Stimulated activated CD4-positive, alpha-beta T cell treated with anti-CD3 and anti-CD28 coated beads, Interleukin-4, amount 100 ng/mL, for 48 hours (primary cell): Measurements from ENCODE around the gene RMRP.

Experiments
- DNase-seq, 2 donors: peaks; one replicate each; pipeline ENCODE4 v3.0.0-alpha.2; 2020; ENCODE audit warnings: low read depth in 2 of 2

The RMRP gene

DNA sequence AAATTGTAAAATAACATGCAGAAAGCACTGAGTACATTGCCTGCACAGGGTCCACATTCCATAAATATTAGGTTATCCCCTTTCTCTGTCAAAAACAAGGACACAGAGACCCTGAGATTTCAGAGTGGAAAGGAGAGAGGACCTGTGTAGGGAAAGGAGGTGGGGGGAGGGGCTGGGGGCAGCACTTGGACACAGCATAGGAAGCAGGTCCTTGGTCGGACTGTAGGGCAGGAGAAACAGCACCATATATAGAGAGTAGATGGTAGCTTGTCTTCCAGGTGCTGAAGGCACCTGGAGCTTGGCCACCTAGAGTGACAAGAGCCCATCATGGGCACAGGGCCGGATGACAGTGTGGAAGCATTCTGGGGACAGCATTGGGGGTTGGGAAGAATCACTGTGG lies 29.5 kb upstream of the RMRP start:
- no peak for DNase-seq

DNA sequence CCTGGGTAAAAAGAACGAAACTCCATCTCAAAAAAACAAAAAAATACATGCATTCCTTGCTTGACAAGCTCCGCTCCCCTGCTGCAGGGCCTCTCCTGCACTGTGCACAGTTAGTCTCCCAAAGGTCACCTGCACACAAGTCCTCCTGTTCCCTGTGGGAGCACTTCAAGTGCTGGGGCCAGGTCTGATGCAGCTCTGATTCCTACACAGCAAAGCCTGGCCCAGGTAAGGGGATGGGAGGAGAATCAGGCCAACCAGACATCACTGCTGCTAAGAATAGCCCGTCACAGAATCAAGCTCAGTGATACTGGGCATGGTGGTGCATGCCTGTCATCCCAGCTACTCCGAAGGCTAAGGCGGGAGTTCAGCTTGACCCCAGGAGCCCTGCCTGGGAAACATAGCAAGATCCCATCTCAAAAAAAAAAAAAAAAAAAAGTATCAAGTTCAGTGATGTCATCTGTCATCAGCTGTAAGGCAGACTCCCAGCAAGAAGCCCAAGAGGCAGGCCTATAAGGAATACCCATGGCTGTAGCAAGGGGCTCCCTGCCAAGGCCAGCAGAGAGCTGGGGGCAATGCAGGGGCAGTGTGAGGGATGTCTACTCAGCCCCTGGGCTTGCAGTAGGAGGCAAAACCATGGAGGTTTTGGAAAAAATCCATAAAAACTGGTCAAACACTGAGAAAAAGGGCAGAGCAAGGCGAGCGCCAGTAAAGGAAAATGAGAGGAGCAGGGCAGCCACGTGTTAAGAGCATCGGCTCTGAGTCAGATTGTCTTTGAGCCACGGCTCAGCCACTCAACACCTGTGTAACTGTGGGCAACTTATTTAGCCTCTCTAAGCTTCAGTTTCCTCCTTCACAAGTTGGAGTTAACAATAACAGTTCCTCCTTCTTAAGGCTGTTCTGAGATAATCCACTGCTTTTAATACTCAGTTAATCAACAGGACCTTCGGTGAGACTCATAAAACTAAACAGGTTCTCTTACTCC lies 28.7 kb upstream of the RMRP start:
- no peak for DNase-seq

DNA sequence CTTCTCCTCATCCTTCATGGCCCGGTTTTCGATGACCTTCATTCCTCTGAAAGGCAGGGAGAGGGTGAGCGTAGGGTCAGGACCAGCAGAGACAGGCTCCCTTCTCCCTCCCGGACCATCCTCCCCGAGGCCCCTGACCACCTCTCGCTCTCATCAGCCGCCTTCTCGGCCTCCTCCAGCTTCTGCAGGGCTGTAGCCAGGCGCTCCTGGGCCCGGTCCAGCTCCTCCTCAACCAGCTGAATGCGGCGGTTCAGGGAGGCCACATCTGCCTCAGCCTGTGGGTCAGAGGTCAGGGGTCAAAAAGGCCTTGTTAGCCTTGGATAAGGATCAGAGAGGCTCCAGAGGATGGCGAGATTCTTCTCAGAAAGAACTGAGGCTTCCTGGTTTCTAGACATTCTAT lies 27.7 kb upstream of the RMRP start:
- no peak for DNase-seq

DNA sequence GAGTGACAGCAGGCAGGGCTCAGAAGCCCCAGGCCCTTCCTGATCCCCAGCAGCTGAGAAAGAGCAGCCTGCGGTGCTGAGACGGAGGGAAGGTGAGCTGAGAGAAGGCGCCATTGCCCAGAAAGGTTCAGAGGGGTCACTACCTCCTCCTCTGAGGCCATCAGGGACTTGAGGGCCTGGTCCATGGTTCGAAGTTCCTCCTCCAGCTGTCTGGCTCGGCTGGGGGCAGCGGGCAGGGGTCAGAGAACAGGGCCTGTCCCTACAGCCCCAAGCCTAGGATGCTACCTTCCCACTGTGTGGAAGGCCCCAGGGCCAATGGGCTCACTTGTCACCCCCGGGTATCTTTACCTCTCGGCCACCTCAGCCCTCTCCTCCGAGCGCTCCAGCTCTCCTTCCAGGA lies 27.1 kb upstream of the RMRP start:
- no peak for DNase-seq

DNA sequence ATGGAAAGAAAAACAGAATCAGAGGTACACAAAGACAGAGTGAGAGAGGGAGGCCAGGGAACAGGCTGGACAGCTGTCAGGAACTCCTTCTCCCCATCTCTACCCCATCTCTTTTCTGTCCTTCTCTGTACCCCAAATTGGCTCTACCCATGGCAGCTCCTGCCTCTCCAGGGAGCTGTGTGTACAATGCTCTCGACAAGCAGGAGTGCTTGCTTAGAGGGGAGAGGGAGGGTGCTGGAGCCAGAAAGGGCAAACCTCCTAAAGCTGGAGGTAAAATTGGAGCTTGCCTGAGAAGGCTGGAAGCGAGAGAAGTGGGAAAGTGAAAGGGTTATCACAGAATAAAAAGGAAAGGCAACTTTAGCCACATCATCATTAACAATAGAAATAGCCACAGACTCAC lies 25.5 kb upstream of the RMRP start:
- DNase-seq: no peak

DNA sequence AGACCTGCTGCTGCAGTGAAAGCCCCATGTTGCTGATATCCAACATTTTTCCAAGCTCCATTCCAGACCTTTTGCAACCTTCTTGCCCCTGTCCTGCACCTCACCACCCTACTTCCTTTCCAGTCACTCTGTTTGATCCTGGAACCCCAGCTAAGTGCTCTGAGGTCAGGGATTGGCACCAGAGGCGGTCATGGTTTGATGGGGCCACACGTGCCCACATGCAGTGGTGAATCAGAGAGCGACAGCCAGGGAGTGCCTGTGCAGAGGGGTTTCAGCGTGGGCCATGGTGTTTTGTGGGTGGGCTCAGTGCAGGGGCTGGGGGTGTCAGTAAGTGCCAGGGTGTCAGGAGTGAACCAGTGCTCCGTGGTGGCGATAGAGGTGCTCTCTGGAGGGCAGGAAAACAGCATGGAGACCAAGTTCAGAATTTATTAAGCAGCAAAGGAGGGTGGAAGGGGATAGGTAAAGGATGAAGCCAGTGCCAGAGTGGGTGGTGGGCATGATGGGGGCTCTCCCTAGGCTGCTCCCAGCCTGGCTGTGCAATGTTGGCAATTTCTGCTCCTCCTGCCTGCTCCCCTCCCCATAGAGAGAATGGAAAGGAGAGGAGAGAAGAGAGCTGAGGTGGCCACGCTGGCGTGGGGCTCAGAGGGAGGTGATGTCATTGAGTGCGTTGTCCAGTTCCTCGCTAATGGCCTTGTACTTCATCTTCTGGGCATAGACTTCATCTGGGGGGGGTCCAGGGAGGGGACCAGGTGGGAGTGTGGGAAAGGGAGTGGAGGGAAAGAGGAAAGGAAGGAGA lies 24.9 kb upstream of the RMRP start:
- DNase-seq: no peak

DNA sequence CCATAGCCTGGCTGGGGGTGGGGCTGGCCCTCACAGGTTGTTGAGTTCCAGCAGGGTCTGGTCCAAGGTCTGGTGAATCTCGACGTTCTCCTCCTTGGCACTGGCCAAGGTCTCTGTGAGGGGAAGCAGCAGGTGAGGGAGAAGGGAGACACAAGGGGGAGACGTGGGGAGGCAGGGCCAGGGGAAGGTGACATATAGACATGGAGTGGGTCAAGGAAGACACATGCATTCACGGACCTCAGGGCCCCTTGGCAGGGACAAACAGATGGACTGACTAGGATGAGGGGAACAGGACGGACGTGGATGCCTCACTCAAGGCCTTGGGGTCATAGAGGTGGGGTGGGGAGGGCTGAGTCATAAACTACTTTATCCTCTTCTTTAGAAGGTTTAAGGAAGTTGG lies 24.2 kb upstream of the RMRP start:
- no peak for DNase-seq

DNA sequence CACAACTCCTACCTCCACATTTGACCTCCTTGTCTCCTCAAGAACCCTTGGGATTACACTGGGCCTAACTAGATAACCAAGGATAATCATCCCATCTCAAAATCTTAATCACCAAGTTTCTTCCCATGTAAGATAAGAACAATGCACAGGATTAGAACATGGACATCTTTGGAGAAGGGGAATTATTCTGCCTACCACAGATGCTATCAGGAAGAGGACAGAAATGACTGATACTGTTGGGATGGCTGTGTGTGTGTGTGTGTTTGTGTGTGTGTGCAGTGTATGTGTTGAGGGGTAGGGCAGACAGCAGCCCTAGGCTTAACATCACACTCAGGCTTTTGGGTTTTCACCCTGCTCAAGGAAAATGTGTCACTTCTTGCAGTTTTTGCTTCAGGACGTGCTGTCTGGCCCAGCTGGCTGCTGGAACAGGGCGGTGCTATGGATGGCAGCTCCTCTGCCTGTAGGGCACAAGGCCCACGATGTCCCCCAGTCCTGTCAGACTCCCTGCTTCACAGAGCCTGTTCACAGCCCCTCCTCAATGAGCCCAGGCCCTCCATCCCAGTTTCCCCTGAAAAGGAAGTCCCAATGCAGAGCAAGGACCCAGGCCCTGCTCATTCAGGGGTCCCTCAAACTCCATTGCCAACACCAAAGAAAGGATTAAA lies 23.7 kb upstream of the RMRP start:
- DNase-seq: no peak

DNA sequence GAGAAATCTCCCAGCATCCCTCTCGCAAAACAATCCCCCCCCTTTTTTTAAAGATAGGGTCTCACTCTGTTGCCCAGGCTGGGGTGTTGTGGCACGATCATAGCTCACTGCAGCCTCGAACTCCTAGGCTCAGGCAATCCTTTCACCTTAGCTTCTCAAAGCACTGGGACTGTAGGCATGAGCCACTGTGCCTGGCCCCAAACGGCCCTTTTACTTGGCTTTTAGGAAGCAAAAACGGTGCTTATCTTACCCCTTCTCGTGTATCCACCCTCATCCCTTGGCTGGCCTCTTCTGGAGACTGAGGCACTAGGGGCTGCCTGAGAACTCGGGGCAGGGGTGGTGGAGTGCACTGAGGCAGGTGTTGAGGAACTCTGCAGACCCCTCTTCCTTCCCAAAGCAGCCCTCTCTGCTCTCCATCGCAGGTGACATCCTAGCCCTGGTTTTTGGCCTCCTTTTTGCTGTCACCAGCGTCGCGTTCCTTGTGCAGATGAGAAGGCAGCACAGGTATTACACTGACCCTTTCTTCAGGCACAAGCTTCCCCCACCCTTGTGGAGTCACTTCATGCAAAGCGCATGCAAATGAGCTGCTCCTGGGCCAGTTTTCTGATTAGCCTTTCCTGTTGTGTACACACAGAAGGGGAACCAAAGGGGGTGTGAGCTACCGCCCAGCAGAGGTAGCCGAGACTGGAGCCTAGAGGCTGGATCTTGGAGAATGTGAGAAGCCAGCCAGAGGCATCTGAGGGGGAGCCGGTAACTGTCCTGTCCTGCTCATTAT lies 22.7 kb upstream of the RMRP start:
- no peak for DNase-seq

DNA sequence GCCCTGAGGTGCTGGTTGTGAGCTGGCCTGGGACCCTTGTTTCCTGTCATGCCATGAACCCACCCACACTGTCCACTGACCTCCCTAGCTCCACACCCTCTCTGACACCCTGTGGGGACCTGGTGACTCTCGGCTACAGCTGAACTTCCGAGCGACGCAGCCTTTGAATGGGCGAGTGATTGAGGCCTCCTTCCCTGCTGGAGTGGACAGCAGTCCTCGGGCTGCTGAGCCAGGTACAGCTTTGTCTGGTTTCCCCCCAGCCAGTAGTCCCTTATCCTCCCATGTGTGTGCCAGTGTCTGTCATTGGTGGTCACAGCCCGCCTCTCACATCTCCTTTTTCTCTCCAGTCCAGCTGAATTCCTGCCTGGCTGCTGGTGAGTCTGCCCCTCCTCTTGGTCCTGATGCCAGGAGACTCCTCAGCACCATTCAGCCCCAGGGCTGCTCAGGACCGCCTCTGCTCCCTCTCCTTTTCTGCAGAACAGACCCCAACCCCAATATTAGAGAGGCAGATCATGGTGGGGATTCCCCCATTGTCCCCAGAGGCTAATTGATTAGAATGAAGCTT lies 22.0 kb upstream of the RMRP start:
- no peak for DNase-seq

DNA sequence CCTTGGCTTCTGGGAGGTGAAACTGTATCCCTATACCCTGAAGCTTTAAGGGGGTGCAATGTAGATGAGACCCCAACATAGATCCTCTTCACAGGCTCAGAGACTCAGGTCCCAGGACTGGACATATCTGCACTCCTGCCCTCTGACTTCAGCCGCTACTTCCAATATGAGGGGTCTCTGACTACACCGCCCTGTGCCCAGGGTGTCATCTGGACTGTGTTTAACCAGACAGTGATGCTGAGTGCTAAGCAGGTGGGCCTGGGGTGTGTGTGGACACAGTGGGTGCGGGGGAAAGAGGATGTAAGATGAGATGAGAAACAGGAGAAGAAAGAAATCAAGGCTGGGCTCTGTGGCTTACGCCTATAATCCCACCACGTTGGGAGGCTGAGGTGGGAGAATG lies 21.3 kb upstream of the RMRP start:
- no peak for DNase-seq

DNA sequence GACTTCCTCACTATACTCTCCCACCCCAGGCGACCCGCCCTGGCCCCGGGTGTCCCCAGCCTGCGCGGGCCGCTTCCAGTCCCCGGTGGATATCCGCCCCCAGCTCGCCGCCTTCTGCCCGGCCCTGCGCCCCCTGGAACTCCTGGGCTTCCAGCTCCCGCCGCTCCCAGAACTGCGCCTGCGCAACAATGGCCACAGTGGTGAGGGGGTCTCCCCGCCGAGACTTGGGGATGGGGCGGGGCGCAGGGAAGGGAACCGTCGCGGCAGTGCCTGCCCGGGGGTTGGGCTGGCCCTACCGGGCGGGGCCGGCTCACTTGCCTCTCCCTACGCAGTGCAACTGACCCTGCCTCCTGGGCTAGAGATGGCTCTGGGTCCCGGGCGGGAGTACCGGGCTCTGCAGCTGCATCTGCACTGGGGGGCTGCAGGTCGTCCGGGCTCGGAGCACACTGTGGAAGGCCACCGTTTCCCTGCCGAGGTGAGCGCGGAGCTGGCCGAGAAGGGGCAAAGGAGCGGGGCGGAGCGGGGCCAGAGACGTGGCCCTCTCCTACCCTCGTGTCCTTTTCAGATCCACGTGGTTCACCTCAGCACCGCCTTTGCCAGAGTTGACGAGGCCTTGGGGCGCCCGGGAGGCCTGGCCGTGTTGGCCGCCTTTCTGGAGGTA lies 18.0 kb upstream of the RMRP start:
- no peak for DNase-seq

DNA sequence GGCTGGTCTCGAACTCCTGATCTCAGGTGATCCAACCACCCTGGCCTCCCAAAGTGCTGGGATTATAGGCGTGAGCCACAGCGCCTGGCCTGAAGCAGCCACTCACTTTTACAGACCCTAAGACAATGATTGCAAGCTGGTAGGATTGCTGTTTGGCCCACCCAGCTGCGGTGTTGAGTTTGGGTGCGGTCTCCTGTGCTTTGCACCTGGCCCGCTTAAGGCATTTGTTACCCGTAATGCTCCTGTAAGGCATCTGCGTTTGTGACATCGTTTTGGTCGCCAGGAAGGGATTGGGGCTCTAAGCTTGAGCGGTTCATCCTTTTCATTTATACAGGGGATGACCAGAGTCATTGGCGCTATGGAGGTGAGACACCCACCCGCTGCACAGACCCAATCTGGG lies 17.4 kb upstream of the RMRP start:
- DNase-seq: no peak

DNA sequence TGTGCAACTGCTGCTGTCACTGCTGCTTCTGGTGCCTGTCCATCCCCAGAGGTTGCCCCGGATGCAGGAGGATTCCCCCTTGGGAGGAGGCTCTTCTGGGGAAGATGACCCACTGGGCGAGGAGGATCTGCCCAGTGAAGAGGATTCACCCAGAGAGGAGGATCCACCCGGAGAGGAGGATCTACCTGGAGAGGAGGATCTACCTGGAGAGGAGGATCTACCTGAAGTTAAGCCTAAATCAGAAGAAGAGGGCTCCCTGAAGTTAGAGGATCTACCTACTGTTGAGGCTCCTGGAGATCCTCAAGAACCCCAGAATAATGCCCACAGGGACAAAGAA lies 16.2 kb upstream of the RMRP start:
- no peak for DNase-seq

DNA sequence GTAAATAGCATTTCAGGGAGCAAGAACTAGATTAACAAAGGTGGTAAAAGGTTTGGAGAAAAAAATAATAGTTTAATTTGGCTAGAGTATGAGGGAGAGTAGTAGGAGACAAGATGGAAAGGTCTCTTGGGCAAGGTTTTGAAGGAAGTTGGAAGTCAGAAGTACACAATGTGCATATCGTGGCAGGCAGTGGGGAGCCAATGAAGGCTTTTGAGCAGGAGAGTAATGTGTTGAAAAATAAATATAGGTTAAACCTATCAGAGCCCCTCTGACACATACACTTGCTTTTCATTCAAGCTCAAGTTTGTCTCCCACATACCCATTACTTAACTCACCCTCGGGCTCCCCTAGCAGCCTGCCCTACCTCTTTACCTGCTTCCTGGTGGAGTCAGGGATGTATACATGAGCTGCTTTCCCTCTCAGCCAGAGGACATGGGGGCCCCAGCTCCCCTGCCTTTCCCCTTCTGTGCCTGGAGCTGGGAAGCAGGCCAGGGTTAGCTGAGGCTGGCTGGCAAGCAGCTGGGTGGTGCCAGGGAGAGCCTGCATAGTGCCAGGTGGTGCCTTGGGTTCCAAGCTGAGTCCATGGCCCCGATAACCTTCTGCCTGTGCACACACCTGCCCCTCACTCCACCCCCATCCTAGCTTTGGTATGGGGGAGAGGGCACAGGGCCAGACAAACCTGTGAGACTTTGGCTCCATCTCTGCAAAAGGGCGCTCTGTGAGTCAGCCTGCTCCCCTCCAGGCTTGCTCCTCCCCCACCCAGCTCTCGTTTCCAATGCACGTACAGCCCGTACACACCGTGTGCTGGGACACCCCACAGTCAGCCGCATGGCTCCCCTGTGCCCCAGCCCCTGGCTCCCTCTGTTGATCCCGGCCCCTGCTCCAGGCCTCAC lies 15.6 kb upstream of the RMRP start, which contains the start of gene CA9:
Gene CA9, plus strand, starts transcription at position 797 of the 893 bp plus-strand sequence. Its CDS starts 32 bp downstream, at position 829.
- no peak for DNase-seq

DNA sequence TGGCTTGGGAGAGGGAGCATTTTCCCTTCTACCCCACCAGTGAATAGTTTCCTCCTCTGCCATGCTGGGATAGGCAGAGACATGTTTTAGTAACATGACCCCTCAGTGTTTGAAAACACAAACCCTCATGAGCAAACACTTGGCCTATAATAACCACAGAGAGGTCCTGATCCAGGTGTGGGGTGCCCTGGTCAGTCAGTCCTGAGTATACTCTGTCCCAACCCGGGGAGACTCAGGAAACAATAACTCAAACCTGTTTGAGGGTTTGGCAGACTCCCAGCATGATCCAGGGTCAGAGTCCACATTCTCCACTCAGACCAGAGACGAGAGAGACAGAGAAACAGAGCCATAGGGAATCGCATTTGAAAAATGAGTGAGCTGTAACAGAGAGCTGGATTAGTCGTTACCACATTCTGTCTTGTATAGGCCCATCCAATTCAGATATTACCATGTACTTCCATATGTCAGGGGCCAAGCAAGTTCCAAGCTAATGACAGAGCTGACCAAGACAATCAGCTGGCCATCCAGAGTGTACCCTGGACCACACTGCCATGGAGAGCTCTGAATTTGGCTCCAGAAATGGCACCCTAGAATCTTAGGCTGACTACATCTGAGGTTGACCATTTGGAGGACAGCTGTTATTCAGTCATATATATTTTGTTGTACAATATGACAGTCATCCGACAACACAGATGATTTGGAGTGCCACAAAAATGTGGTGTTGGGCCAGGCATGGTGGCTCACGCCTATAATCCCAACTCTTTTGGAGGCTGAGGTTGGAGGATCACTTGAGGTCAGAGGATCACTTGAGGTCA lies 11.7 kb upstream of the RMRP start:
- DNase-seq: no peak

DNA sequence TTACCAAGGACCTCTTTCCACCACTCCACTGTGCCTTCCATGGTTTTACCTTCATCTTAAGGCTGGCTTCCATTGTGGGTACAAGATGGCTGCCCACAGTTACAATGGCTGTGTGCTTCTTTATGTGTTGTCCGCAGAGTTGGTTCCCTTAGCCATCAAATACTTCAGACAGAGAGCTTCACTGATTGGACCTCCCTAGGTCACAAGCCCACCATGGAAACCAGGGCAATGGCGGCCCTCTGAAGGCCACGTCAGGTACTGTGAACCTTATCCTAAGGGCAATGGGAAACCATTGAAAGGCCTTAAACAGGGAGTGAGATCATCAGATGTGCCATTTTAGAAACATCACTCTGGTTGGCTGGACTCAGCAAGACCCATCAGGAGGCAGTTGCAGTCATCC lies 10.1 kb upstream of the RMRP start:
- no peak for DNase-seq

DNA sequence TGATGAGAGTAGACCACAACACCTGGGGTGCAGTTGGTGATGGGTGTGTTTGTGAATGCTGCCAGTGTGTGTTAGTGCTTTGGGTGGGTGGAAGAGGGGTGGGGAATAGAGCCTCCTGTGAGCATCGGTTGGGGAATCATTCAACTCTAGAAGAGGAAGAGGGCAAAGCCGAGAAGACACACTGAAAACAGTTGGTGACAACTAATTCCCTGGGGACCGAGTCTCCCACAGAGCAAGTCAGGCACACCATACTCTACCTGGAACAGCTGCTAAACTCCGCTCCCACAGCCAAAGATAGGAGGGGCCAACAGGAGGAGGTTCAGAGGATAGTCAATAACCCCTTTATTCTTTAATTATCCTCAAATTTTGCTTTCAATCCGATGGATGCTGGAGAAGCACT lies 8.7 kb upstream of the RMRP start:
- no peak for DNase-seq

DNA sequence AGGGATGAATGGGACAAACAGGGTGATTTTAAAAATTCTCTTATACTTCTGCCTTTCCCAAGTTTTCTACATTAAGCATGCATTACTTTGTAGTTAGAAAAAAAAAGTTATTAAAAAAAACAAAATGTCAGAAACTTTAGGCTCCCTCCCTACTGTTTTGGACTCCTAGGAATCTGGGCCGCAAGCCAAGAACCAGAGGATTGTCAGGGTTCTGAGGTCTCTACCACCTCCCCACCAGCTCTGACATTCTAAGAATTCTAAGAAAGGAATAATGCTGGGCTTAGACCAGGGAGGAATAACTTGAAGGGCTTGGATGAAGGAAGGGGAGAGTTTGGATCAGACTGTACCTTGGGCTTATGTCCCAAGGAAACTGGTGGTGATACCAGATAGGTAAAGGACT lies 8.2 kb upstream of the RMRP start:
- no peak for DNase-seq
